Upper lobe of right lung (tissue), 1 donor: ENCODE measurements around the gene ANK3. TPM values are rescaled to one million over a fixed set of nuclear protein-coding genes. Genes with fewer than 3 reads are reported as not detected.

ENCODE experiments used
- ATAC-seq: fragments of 200-7000 bp; cut with Tn5 transposase; one replicate; pipeline ENCODE4 v1.9.1; 2020; ENCODE audit warnings: mild to moderate bottlenecking, moderate library complexity
- DNase-seq: peaks from one replicate; pipeline ENCODE4 v3.0.0-alpha.2; 2020
- H3K27ac ChIP-seq: fragments of 200-600 bp; one replicate; pipeline ENCODE4 v1.8.0; 2022
- H3K27me3 ChIP-seq: fragments of 200-600 bp; one replicate; pipeline ENCODE4 v1.8.0; 2022; ENCODE audit warnings: mild to moderate bottlenecking
- H3K36me3 ChIP-seq: fragments of 200-600 bp; one replicate; pipeline ENCODE4 v1.8.0; 2022
- H3K4me1 ChIP-seq: fragments of 200-600 bp; one replicate; pipeline ENCODE4 v1.8.0; 2022
- H3K4me3 ChIP-seq: fragments of 200-600 bp; one replicate; pipeline ENCODE4 v1.8.0; 2022; ENCODE audit warnings: mild to moderate bottlenecking
- H3K9me3 ChIP-seq: fragments of 200-600 bp; one replicate; pipeline ENCODE4 v1.8.0; 2022
- CTCF ChIP-seq: fragments of 200-600 bp; IDR thresholded peaks from one replicate; pipeline ENCODE4 v1.8.0; 2022; ENCODE audit warnings: antibody characterized with exemption
- intact Hi-C: fragments of 100-400 bp; cut with DNase I; formaldehyde crosslinking; loops from one replicate; pipeline ENCODE4 v1.11.0; 2022
- total RNA-seq: library from RNA; stranded (reverse); fragmentation: NEBNext Ultra II Directional; extraction: Animal tissue kit (Norgen Biotek cat#: 25700); gene quantifications from one replicate; pipeline ENCODE4 v1.2.1, GENCODE V29; 2021
- donor health status: DM: no; HTN: yes; CAD: no; lungs with severe emphysema.

ANK3 gene
- total RNA-seq, 1 donor from 2014 or later, result 91.1 TPM

- Histone ChIP-seq H3K4me1 (no peaks in the 10 kb centered on the region), H3K4me3 (no peak overlapping the region), H3K36me3 (peaks cover 19% of the 10 kb centered on the region), H3K27me3 (no peaks in the 10 kb centered on the region), H3K9me3 (no peaks in the 10 kb centered on the region), H3K27ac (no peak overlapping the region)
- ATAC-seq (no peak), DNase-seq (no peak)
- no peak for TF ChIP-seq CTCF
- intact Hi-C loops, result no loop called here
Measured at GRCh38 chr10:60276232-60276631, 113.4 kb downstream of the ANK3 start.

GRCh38 chr10:60271319-60272040, 118.2 kb downstream of the ANK3 start:
- no peaks in the 10 kb centered on the region for H3K4me1 ChIP-seq
- TF ChIP-seq CTCF, result no peak
- peak; percentile 44 for ATAC-seq
- no peak overlapping the region for H3K4me3 ChIP-seq
- no peak for DNase-seq
- no peaks in the 10 kb centered on the region for H3K27me3 ChIP-seq
- H3K27ac ChIP-seq, result no peak overlapping the region
- intact Hi-C loops, result no loop called here
- no peaks in the 10 kb centered on the region for H3K36me3 ChIP-seq
- H3K9me3 ChIP-seq, result no peaks in the 10 kb centered on the region

GRCh38 chr10:60270426-60270825, 119.2 kb downstream of the ANK3 start:
- no peak for TF ChIP-seq CTCF
- no peak for ATAC-seq
- Histone ChIP-seq H3K9me3 (no peaks in the 10 kb centered on the region), H3K27ac (no peak overlapping the region), H3K4me1 (no peaks in the 10 kb centered on the region), H3K27me3 (no peaks in the 10 kb centered on the region), H3K4me3 (no peak overlapping the region), H3K36me3 (no peaks in the 10 kb centered on the region)
- DNase-seq, result no peak
- intact Hi-C loops, result no loop called here

- Histone ChIP-seq H3K27ac (no peak overlapping the region), H3K27me3 (no peaks in the 10 kb centered on the region), H3K4me1 (no peaks in the 10 kb centered on the region), H3K9me3 (no peaks in the 10 kb centered on the region), H3K4me3 (no peak overlapping the region), H3K36me3 (peaks cover 9% of the 10 kb centered on the region)
- TF ChIP-seq CTCF, result no peak
- intact Hi-C loops, result no loop called here
- DNase-seq, result no peak
- peak; percentile 34 for ATAC-seq
Measured at GRCh38 chr10:60267802-60268201, 121.9 kb downstream of the ANK3 start.

- no peak for TF ChIP-seq CTCF
- no peak for ATAC-seq
- intact Hi-C loops, result no loop called here
Measured at GRCh38 chr10:60266513-60266912, 123.2 kb downstream of the ANK3 start.

More at GRCh38 chr10:60266513-60266912, 123.2 kb downstream of the ANK3 start:
- no peaks in the 10 kb centered on the region for H3K27me3 ChIP-seq
- no peak overlapping the region for H3K27ac ChIP-seq
- no peaks in the 10 kb centered on the region for H3K9me3 ChIP-seq
- peaks cover 12% of the 10 kb centered on the region for H3K36me3 ChIP-seq
- H3K4me3 ChIP-seq, result no peak overlapping the region
- H3K4me1 ChIP-seq, result no peaks in the 10 kb centered on the region
- DNase-seq, result no peak
